ENCODE results near the gene MAN1A1.

Gene MAN1A1

DNA sequence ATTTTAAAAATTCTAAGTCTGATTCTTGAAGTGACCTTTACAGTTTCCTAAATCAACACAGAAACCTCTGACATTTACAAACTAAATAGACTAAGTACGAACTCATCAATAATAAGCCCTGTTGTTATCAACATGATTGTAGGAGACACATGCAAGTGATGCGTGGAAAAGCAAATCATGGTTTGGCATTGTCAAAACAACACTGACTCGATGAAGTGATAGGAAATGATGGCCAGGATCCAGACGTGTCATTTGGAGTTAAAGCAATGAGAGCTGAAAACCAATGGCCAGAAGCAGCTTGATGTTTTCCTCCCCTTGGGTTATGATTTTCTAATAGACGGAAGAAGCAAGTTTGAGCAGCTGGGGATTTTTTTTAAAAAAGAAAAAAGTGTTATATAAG lies 153.7 kb downstream of the MAN1A1 start:
- Histone ChIP-seq H3K9me3 (ENCODE audit: insufficient read depth, low read length) (no peaks in the 10 kb centered on the region), H3K9me2 (replicated peaks; ENCODE audit: insufficient read depth, low read length) (no peaks in the 10 kb centered on the region), H3F3A (ENCODE audit: insufficient read depth) (no peaks in the 10 kb centered on the region), H3K9ac (ENCODE audit: low read length) (no peak overlapping the region), H2AFZ (ENCODE audit: low read depth, low read length, severe bottlenecking) (no peak overlapping the region), H3K27ac (ENCODE audit: low read depth, low read length) (no peak overlapping the region), H3K27me3 (ENCODE audit: low read length) (no peaks in the 10 kb centered on the region), H3K79me2 (ENCODE audit: insufficient read depth, low read length) (no peaks in the 10 kb centered on the region), H4K20me1 (ENCODE audit: low read depth, low read length) (no peaks in the 10 kb centered on the region), H3K36me3 (ENCODE audit: low read length) (no peaks in the 10 kb centered on the region), H3K4me2 (ENCODE audit: low read depth, low read length, poor library complexity, severe bottlenecking) (no peak overlapping the region), H3K4me3 (ENCODE audit: insufficient read depth, low read length, poor library complexity, severe bottlenecking) (no peak overlapping the region)
- TF ChIP-seq EZH2phosphoT487 (conservative IDR thresholded peaks at IDR 0.05; ENCODE audit: low read length) = no peak
- TF ChIP-seq, protein P1, sequence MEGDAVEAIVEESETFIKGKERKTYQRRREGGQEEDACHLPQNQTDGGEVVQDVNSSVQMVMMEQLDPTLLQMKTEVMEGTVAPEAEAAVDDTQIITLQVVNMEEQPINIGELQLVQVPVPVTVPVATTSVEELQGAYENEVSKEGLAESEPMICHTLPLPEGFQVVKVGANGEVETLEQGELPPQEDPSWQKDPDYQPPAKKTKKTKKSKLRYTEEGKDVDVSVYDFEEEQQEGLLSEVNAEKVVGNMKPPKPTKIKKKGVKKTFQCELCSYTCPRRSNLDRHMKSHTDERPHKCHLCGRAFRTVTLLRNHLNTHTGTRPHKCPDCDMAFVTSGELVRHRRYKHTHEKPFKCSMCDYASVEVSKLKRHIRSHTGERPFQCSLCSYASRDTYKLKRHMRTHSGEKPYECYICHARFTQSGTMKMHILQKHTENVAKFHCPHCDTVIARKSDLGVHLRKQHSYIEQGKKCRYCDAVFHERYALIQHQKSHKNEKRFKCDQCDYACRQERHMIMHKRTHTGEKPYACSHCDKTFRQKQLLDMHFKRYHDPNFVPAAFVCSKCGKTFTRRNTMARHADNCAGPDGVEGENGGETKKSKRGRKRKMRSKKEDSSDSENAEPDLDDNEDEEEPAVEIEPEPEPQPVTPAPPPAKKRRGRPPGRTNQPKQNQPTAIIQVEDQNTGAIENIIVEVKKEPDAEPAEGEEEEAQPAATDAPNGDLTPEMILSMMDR (IDR thresholded peaks at IDR 0.05; ENCODE audit: insufficient read depth, low read length, poor library complexity, severe bottlenecking) = no peak

- no peaks in the 10 kb centered on the region for H3K9me3 ChIP-seq (ENCODE audit: insufficient read depth, low read length)
- no peak for TF ChIP-seq EZH2phosphoT487 (conservative IDR thresholded peaks at IDR 0.05; ENCODE audit: low read length)
- TF ChIP-seq, protein P1 (IDR thresholded peaks at IDR 0.05; ENCODE audit: insufficient read depth, low read length, poor library complexity, severe bottlenecking) = no peak
- H3K9me2 ChIP-seq (replicated peaks; ENCODE audit: insufficient read depth, low read length) = no peaks in the 10 kb centered on the region
- no peaks in the 10 kb centered on the region for H3K36me3 ChIP-seq (ENCODE audit: low read length)
- no peak overlapping the region for H3K9ac ChIP-seq (ENCODE audit: low read length)
- H3K4me3 ChIP-seq (ENCODE audit: insufficient read depth, low read length, poor library complexity, severe bottlenecking) = no peak overlapping the region
- H3K79me2 ChIP-seq (ENCODE audit: insufficient read depth, low read length) = no peaks in the 10 kb centered on the region
- H2AFZ ChIP-seq (ENCODE audit: low read depth, low read length, severe bottlenecking) = no peak overlapping the region
- no peak overlapping the region for H3K27ac ChIP-seq (ENCODE audit: low read depth, low read length)
- H3K4me2 ChIP-seq (ENCODE audit: low read depth, low read length, poor library complexity, severe bottlenecking) = no peak overlapping the region
- H3F3A ChIP-seq (ENCODE audit: insufficient read depth) = no peaks in the 10 kb centered on the region
- no peaks in the 10 kb centered on the region for H4K20me1 ChIP-seq (ENCODE audit: low read depth, low read length)
- H3K27me3 ChIP-seq (ENCODE audit: low read length) = no peaks in the 10 kb centered on the region
Measured at GRCh38 chr6:119195204-119195603, 154.4 kb downstream of the MAN1A1 start.

GRCh38 chr6:119193707-119194106 lies 155.9 kb downstream of the MAN1A1 start:
- no peak overlapping the region for H3K9ac ChIP-seq (ENCODE audit: low read length)
- no peak overlapping the region for H3K27ac ChIP-seq (ENCODE audit: low read depth, low read length)
- no peaks in the 10 kb centered on the region for H4K20me1 ChIP-seq (ENCODE audit: low read depth, low read length)
- H3K79me2 ChIP-seq (ENCODE audit: insufficient read depth, low read length) = no peaks in the 10 kb centered on the region
- no peaks in the 10 kb centered on the region for H3K27me3 ChIP-seq (ENCODE audit: low read length)
- TF ChIP-seq EZH2phosphoT487 (conservative IDR thresholded peaks at IDR 0.05; ENCODE audit: low read length) = no peak
- TF ChIP-seq, protein P1 (IDR thresholded peaks at IDR 0.05; ENCODE audit: insufficient read depth, low read length, poor library complexity, severe bottlenecking) = no peak
- no peaks in the 10 kb centered on the region for H3F3A ChIP-seq (ENCODE audit: insufficient read depth)
- no peaks in the 10 kb centered on the region for H3K9me2 ChIP-seq (replicated peaks; ENCODE audit: insufficient read depth, low read length)
- H2AFZ ChIP-seq (ENCODE audit: low read depth, low read length, severe bottlenecking) = no peak overlapping the region
- no peaks in the 10 kb centered on the region for H3K36me3 ChIP-seq (ENCODE audit: low read length)
- no peaks in the 10 kb centered on the region for H3K9me3 ChIP-seq (ENCODE audit: insufficient read depth, low read length)
- no peak overlapping the region for H3K4me3 ChIP-seq (ENCODE audit: insufficient read depth, low read length, poor library complexity, severe bottlenecking)
- no peak overlapping the region for H3K4me2 ChIP-seq (ENCODE audit: low read depth, low read length, poor library complexity, severe bottlenecking)

Data from SU-DHL-6 (cell line).